Body of pancreas (tissue), 4 donors: ENCODE measurements around the gene RBFOX2. TPM values are rescaled to one million over a fixed set of nuclear protein-coding genes. Genes with fewer than 3 reads are reported as not detected.

Experiments used
- ATAC-seq: fragments of 150-250 bp; one replicate; pipeline ENCODE4 v1.9.1; 2016
- DNase-seq, 4 donors: peaks; one replicate each; pipeline ENCODE4 v3.0.0-alpha.2; 2019
- H3K27ac ChIP-seq, 4 donors: fragments of 200-600 bp; sonication (generic); 1 replicate in 3 of 4; 2 replicates in 1 of 4; pipeline versions ENCODE4 v1.5.1 to v1.6.1; 2016 to 2019; ENCODE audit warnings: mild to moderate bottlenecking in 1 of 4, mixed read lengths in 1 of 4, moderate library complexity in 1 of 4
- H3K27me3 ChIP-seq, 2 donors: fragments of 200-600 bp; sonication (generic); one replicate each; pipeline ENCODE4 v1.6.0; 2016; ENCODE audit warnings: mild to moderate bottlenecking in 1 of 2
- H3K36me3 ChIP-seq, 2 donors: fragments of 200-600 bp; sonication (generic); replicated peaks in 1 of 2; 2 replicates each; pipeline ENCODE4 v1.5.1; 2016; ENCODE audit warnings: low read depth in 2 of 2; ENCODE audit not compliant: insufficient read depth in 1 of 2
- H3K4me1 ChIP-seq: fragments of 200-600 bp; sonication (generic); one replicate; pipeline ENCODE4 v1.6.0; 2016
- H3K4me3 ChIP-seq, 2 donors: fragments of 200-600 bp; sonication (generic); 1 replicate in 1 of 2; 2 replicates in 1 of 2; pipeline ENCODE4 v1.5.1; 2016 to 2019
- H3K9me3 ChIP-seq, 3 donors: fragments of 200-600 bp; sonication (generic); 1 replicate in 2 of 3; 2 replicates in 1 of 3; pipeline ENCODE4 v1.5.1; 2016
- CTCF ChIP-seq, 7 experiments: fragments of 450-650 bp in 4 of 7; fragments of 200-600 bp in 3 of 7; sonication (generic) in 3 of 7; IDR thresholded peaks; one replicate each; pipeline ENCODE4 v1.5.1; 2016 to 2019; ENCODE audit warnings: antibody characterized with exemption in 7 of 7
- POLR2A ChIP-seq, 3 donors: fragments of 450-650 bp; IDR thresholded peaks; one replicate each; pipeline ENCODE4 v1.6.1; 2016; ENCODE audit warnings: antibody characterized with exemption in 3 of 3, mild to moderate bottlenecking in 2 of 3
- WGBS, 2 donors: methylation state at CpG; one replicate each; pipeline ENCODE4 v1.1.5; 2017; 5-methylcytosine and 5-hydroxymethylcytosine counted together
- intact Hi-C: fragments of 100-400 bp; cut with DNase I; formaldehyde crosslinking; loops from one replicate; pipeline ENCODE4 v1.15.1; 2023
- total RNA-seq, 2 donors: library from RNA; depleted of rRNA; stranded (reverse); fragments of >200 nt; gene quantifications; one replicate each; pipeline ENCODE4 v1.1.0, GENCODE V29; 2016

The RBFOX2 gene
- total RNA-seq, 2 donors from 2014 or later, result 28.7 to 31.1 TPM

- Histone ChIP-seq H3K27ac (no peak overlapping the region), H3K9me3 (no peaks in the 10 kb centered on the region), H3K4me1 (no peaks in the 10 kb centered on the region), H3K27me3 (no peaks in the 10 kb centered on the region), H3K36me3 (no peaks in the 10 kb centered on the region), H3K4me3 (no peak overlapping the region)
- intact Hi-C loops, result no loop called here
- ATAC-seq, result no peak
- TF ChIP-seq POLR2A (IDR thresholded peaks at IDR 0.05) (no peak), CTCF (IDR thresholded peaks at IDR 0.05) (no peak)
- DNase-seq, result no peak
- 79 to 80% methylated on average over 15 of the region's 15 CpGs for WGBS, 2 donors
Observed at GRCh38 chr22:35719212-35719875, 309.3 kb downstream of the RBFOX2 start.

GRCh38 chr22:35717572-35717971, 311.1 kb downstream of the RBFOX2 start, which contains the start of gene APOL5:
Gene APOL5, plus strand, starts transcription at chr22:35717872. Its CDS starts 0 bp downstream, at chr22:35717872.
- intact Hi-C loops, result no loop called here
- WGBS, 2 donors, result 62 to 66% methylated on average over 3 of the region's 3 CpGs
- ATAC-seq, result no peak
- Histone ChIP-seq H3K4me1 (no peaks in the 10 kb centered on the region), H3K27me3 (no peaks in the 10 kb centered on the region), H3K27ac (no peak within 1 kb of the TSS), H3K36me3 (no peaks in the 10 kb centered on the region), H3K4me3 (no peak within 1 kb of the TSS), H3K9me3 (peaks cover 0 to 5% (median 0%) of the 10 kb centered on the region in 3 donors)
- TF ChIP-seq POLR2A (IDR thresholded peaks at IDR 0.05), result no peak
- DNase-seq, result no peak

- no peaks in the 10 kb centered on the region for H3K27me3 ChIP-seq
- no peak overlapping the region for H3K27ac ChIP-seq
- H3K36me3 ChIP-seq, result no peaks in the 10 kb centered on the region
- DNase-seq (no peak), ATAC-seq (no peak)
- no peak for TF ChIP-seq CTCF (IDR thresholded peaks at IDR 0.05)
- TF ChIP-seq POLR2A (IDR thresholded peaks at IDR 0.05), result no peak
- H3K4me3 ChIP-seq, result no peak overlapping the region
- peaks cover 0 to 5% (median 0%) of the 10 kb centered on the region in 3 donors for H3K9me3 ChIP-seq
- WGBS, 2 donors, result 74 to 100% methylated on average over 2 of the region's 2 CpGs
- intact Hi-C loops, result no loop called here
- no peaks in the 10 kb centered on the region for H3K4me1 ChIP-seq
Observed at GRCh38 chr22:35712672-35713071, 316.0 kb downstream of the RBFOX2 start.

- no peaks in the 10 kb centered on the region for H3K27me3 ChIP-seq
- TF ChIP-seq POLR2A (IDR thresholded peaks at IDR 0.05) (no peak), CTCF (IDR thresholded peaks at IDR 0.05) (no peak)
- 80 to 81% methylated on average over 4 of the region's 4 CpGs for WGBS, 2 donors
- H3K9me3 ChIP-seq, result peaks cover 0 to 5% (median 0%) of the 10 kb centered on the region in 3 donors
- no peaks in the 10 kb centered on the region for H3K36me3 ChIP-seq
- H3K4me1 ChIP-seq, result no peaks in the 10 kb centered on the region
- DNase-seq (no peak), ATAC-seq (no peak)
- no peak overlapping the region for H3K27ac ChIP-seq
- H3K4me3 ChIP-seq, result no peak overlapping the region
- intact Hi-C loops, result no loop called here
Observed at GRCh38 chr22:35711336-35711735, 317.3 kb downstream of the RBFOX2 start.

GRCh38 chr22:35708917-35709316, 319.7 kb downstream of the RBFOX2 start:
- H3K36me3 ChIP-seq, result no peaks in the 10 kb centered on the region
- intact Hi-C loops, result no loop called here
- 55 to 71% methylated on average over 7 of the region's 7 CpGs for WGBS, 2 donors

More at GRCh38 chr22:35708917-35709316, 319.7 kb downstream of the RBFOX2 start:
- DNase-seq, result no peak
- Histone ChIP-seq H3K4me3 (no peak overlapping the region), H3K27ac (no peak overlapping the region), H3K9me3 (peaks cover 0 to 5% (median 0%) of the 10 kb centered on the region in 3 donors), H3K27me3 (no peaks in the 10 kb centered on the region), H3K4me1 (no peaks in the 10 kb centered on the region)
- TF ChIP-seq POLR2A (IDR thresholded peaks at IDR 0.05) (no peak), CTCF (IDR thresholded peaks at IDR 0.05) (no peak)
- ATAC-seq, result no peak
